HG02970 (cell line): ENCODE data around the gene DLG2.

Source experiments
- ATAC-seq: cut with Tn5 transposase; IDR thresholded peaks from one replicate; pipeline ENCODE4 v1.9.1; 2021; ENCODE audit warnings: mild to moderate bottlenecking, moderate library complexity, moderate number of reproducible peaks; ENCODE audit not compliant: unreplicated experiment, low FRiP score

Gene DLG2

DNA sequence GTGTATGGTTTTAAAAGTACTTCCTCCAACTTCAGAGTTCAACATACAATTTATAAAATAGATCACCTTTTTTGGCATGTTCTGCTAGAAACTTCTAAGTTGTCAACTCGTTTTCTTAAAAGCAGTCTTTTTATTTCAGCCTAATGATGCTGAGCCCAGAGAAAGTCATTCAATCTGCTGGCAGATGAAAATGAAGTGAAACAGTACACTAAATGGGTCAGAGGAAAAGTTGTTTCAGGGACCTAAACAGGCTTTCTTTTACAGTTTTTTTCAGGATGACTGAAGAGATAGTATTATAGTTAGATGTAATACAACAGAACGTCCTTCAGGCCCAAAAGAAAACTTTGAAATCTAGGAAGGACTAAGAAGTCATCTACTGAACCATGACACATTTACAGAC lies 1498.3 kb downstream of the DLG2 start:
- ATAC-seq = no peak

GRCh38 chr11:84117394-84117793 lies 1509.8 kb downstream of the DLG2 start:
- ATAC-seq = no peak

DNA sequence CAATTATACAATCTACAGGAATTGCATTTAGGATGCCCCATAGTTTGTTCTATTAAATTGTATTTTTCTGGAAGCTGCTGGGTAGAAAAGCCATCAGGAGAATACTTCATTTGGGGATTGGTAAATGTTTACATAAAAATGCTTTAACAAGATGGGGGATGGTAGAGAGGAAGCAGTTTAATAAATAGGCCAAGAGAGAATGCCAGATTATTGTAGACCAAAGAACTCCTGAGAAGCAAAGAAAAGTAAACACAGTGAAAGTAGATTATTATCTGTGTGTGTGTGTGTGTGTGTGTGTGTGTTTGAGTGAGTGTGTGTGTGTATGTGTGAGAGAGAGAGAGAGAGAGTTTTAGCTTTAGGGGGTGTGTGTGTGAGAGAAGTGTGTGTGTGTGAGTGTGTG lies 1520.6 kb downstream of the DLG2 start:
- ATAC-seq = no peak

DNA sequence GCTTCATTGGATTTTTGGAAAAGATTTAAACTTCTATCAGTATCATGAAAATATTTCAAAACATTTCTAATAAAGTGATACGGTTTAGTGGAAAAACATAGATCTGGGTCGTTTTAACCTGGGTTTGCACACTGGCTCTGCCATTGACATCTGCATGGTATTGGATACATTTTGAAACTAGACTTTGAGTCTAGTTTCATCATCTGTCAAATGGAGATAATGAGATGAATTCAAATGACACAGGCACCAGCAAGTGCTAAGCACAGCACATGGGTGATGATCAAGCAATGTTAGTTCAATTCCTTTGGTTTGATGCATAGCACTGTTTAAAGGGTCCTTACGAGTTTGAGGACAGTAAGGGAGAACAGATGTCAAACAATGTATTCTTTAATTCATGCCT lies 1522.0 kb downstream of the DLG2 start:
- ATAC-seq = no peak

DNA sequence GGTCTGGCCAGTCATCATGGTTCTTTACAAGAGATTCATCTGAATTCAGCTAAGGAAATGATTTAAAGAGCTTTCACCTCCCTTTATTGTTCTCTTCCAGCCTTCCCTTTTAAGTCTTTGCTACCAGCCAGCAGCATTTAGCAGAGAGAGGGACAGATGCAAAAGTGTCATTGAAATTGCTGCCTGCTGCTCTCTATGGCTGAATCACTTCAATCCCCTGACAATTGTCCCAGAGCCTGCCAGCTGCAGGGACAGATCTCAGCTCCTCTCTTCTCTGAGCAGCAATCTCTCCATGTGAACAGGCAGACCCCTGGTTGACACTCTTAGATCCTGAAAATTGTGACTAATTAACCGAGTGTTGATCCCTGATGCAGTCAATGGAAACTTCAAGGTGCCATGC lies 1524.0 kb downstream of the DLG2 start:
- ATAC-seq = no peak

DNA sequence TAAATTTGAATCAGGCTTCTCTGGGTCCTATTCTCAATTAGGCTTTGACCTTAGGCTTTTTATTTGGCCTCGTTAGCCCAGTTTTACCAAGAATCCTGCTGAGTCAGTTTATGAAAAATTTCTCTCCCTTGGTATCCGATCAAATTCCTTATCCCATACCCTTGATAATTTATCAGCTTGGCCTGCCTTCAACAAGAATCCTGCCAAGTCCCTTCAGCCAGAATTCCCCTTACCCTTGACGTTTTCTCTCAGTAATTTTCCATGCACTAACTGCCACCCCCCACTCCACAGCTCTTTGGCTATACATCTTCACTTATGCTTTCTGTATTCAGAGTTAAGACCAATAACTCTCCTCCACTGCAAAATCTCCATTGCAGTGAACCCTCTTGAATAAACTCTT lies 1530.0 kb downstream of the DLG2 start:
- ATAC-seq = no peak

DNA sequence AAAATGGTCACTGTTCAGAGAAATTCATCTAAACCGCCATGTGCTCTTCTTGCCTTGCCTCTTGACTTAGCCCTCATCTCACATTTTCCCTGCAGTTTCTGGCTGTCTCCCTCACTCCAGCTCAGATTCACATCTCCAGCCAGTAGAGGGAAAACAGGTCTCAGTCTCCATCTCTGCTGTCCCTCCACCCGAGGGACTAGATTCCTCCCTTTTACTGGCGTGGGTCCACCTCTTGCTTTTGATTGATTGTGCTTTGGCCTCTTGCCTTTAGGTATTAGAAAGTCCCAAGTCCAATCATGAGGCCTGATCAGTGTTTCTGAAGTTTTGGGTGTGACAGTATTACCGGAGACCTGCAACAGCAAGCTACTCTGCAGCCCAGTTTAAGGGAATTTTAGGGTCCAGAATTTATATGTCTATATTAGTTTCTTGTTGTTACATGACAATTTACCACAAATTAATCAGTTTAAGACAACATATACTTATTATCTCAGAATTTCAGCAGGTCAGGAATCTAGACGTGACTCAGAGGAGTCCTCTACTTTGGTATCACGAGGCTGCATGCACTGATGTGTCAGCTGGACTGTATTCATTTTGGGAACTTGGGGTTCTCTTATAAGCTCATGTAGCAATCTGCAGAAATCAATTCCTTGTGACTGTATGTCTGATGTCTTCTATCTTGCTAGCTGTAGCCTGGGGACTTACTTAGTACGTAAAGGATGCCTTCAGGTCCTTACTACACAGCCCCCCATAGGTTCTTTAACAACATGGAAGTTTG lies 1535.7 kb downstream of the DLG2 start:
- ATAC-seq = no peak

- ATAC-seq = no peak
Observed at GRCh38 chr11:84089072-84090057, 1537.8 kb downstream of the DLG2 start.

GRCh38 chr11:84071851-84072250 lies 1555.3 kb downstream of the DLG2 start:
- ATAC-seq = no peak

- no peak for ATAC-seq
Observed at GRCh38 chr11:84069048-84069447, 1558.1 kb downstream of the DLG2 start.

DNA sequence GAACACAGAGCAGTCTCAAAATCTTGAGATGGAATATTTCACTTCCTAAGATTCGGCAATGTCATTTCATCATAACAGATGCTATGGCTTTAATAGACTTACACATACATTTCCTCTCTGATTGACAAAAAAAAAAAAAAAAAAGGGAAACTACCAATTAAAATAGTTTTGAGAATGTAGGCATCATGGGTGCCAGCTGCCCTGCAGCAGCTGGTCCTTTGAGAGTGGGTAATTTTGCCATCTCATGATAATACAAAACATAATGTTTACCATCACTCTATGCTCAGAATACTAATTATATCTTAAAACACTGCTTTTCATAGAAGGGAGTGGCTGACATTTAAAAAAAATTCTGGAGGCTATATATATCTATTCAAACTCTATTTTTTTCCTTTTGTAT lies 1565.4 kb downstream of the DLG2 start:
- no peak for ATAC-seq

DNA sequence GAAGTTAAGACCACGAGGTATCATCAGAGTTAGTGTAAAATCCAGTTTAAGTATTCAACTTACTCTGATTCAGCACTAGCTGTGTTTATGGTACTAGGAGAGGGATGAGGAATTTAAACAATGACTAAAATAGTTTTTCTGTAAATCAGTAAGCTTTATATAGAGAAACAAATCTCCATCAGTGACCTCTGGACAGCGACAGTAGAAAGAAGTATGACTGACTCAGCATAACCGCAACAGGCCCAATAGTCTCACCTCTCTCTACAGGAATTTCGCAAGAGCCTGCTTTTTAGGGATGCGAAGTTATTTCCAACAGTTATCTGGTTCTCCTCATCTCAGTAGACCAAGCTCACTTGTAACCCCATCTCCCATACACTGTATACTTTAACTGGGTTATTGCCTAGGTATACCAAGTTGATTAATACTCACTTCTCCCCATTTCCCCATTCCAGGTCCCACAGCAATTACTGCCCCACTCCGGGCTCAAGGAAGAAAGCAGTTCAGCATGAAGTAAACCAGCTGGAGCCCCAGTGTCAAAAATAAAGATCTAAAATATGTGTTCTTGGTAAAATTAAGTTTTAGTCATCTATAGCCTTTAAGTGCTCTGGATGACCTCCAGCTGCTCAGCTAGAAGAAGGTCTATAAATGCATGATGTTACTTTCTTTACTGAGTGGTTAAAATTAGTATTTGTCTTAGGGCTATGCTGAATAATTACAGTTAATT lies 1570.3 kb downstream of the DLG2 start:
- no peak for ATAC-seq

DNA sequence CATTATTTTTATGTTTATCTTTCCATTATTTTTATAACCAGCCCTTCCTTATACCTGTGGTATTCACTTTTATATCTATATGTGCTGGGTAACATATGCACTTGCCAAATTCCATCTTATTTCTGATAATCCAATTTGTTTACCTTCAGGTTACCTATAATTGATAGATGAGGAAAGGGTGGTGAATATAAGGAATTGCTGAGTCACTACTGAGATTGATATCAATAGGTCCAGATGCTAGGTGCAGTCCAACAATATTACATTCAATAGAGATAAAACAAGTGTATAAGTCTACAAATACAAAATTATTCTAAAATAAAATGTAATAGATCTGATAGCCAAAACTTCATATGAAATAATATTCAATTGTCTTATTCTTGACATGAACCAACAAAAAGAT lies 1582.0 kb downstream of the DLG2 start:
- ATAC-seq = no peak

- ATAC-seq = no peak
Observed at GRCh38 chr11:84044706-84045105, 1582.4 kb downstream of the DLG2 start.

- ATAC-seq = no peak
Observed at GRCh38 chr11:84036664-84037194, 1590.4 kb downstream of the DLG2 start.

DNA sequence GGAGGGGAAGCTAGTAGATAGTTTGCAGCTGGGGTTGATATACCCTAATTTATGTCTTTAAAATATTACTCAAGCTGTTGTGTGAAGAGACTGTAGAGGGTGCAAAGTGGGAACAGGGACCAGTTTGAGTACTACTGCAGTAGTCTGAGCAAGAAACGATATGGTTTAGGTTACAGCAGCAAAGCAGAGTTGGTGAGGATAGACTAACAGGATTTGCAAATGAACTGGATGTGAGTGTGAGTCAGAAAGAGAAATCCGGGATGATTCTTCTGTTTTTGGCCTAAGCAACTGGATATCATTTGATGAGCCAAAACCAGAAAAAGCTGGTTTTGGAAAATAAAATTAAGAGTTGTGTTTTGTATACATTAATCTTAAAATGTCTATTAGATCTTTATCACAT lies 1591.5 kb downstream of the DLG2 start:
- ATAC-seq = no peak

DNA sequence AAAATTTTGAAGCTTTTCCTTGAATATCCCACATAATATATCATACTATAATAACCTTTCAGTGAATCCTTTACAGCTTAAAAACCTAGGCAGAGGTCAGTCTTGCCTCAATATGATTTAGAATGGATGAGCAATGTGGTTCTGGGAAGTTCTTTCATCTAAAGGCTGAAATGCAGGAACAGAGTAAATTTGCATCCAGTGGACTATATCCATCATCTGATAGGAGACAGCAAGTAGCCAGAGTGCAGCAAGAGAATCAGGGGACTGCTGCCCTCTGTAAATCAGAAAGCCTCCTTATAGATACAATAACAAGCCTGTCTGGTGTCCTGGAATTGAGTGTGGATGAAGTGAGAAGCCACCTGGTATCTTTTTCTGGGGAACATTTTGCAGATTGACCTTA lies 1592.7 kb downstream of the DLG2 start:
- no peak for ATAC-seq

DNA sequence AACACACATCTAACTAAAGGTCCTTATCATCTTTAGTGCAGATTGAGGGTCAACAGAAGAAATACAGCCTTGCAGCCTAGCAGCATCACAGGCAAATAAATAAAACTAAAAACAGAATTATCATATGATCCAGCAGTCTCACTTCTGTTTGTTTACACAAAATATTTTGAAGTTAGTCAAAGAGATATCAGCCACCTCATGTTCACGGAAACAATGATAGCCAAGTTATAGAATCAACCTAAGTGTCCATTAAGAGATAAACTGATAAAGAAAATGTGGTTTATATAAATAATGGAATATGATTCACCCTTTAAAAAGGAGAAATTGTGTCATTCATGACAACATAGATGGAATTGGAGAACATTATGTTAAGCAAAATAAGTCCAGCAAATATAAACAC lies 1602.9 kb downstream of the DLG2 start:
- ATAC-seq = no peak

- ATAC-seq = no peak
Observed at GRCh38 chr11:84022695-84023094, 1604.4 kb downstream of the DLG2 start.

GRCh38 chr11:84022201-84022600 lies 1604.9 kb downstream of the DLG2 start:
- ATAC-seq = no peak

DNA sequence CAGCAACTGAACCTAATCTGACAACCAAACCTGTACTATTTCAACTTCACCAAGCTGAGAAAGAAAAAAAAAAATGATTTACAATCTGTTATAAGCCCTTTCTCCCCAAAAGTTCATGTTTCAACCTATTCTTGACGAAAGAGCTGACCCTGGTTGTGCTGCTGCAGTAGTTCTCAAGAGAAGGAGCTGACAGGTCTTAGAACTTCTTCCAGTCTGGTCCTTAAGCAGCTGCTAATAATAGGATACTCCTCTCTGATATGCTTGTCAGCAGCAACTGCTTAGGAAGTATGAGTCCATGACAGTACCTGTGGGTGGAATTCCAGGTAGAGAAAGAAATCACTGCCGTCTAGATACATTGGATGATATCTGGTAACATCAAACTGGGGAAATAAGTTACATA lies 1605.9 kb downstream of the DLG2 start:
- no peak for ATAC-seq
